Mesendoderm (in vitro differentiated cells): ENCODE data around the gene CEBPA.

Experiments used
- DNase-seq: peaks from one replicate; pipeline ENCODE4 v3.0.0; 2013
- H2AK5ac ChIP-seq: 2 replicates; pipeline ENCODE4 v1.6.1; 2013; ENCODE audit warnings: low read length, inconsistent platforms
- H2BK120ac ChIP-seq: 2 replicates; pipeline ENCODE4 v1.6.1; 2013; ENCODE audit warnings: low read depth, mild to moderate bottlenecking, low read length, moderate library complexity, mixed read lengths
- H2BK15ac ChIP-seq: replicated peaks from 2 replicates; pipeline ENCODE4 v1.6.1; 2013; ENCODE audit warnings: low read depth, mild to moderate bottlenecking, moderate library complexity
- H2BK5ac ChIP-seq: 2 replicates; pipeline ENCODE4 v1.6.1; 2013; ENCODE audit warnings: low read length, inconsistent platforms
- H3K18ac ChIP-seq: 2 replicates; pipeline ENCODE4 v1.6.1; 2013; ENCODE audit warnings: mild to moderate bottlenecking, low read length, mixed read lengths
- H3K23ac ChIP-seq: one replicate; pipeline ENCODE4 v1.6.1; 2013; ENCODE audit warnings: low read length
- H3K27ac ChIP-seq: 2 replicates; pipeline ENCODE4 v1.5.1; 2013; ENCODE audit warnings: low read depth, mild to moderate bottlenecking, inconsistent platforms, low read length, moderate library complexity
- H3K27me3 ChIP-seq: 2 replicates; pipeline ENCODE4 v1.6.1; 2013; ENCODE audit warnings: low read length, control low read depth, mild to moderate bottlenecking, inconsistent platforms; ENCODE audit not compliant: insufficient read depth, poor library complexity
- H3K36me3 ChIP-seq: 2 replicates; pipeline ENCODE4 v1.6.1; 2013; ENCODE audit warnings: low read length, inconsistent platforms; ENCODE audit not compliant: control insufficient read depth, insufficient read depth
- H3K4ac ChIP-seq: one replicate; pipeline ENCODE4 v1.6.1; 2013; ENCODE audit warnings: low read depth, mild to moderate bottlenecking, low read length, moderate library complexity
- H3K4me1 ChIP-seq: 2 replicates; pipeline ENCODE4 v1.6.1; 2013; ENCODE audit warnings: low read depth, low read length, inconsistent platforms; ENCODE audit not compliant: control insufficient read depth
- H3K4me2 ChIP-seq: 2 replicates; pipeline ENCODE4 v1.6.1; 2013; ENCODE audit warnings: low read length
- H3K4me3 ChIP-seq: 2 replicates; pipeline ENCODE4 v1.5.1; 2013; ENCODE audit warnings: mild to moderate bottlenecking, low read length
- H3K56ac ChIP-seq: one replicate; pipeline ENCODE4 v1.6.1; 2013; ENCODE audit warnings: low read length
- H3K79me1 ChIP-seq: 2 replicates; pipeline ENCODE4 v1.6.1; 2013; ENCODE audit warnings: low read length, inconsistent platforms
- H3K79me2 ChIP-seq: 2 replicates; pipeline ENCODE4 v1.6.1; 2013; ENCODE audit warnings: mild to moderate bottlenecking, low read length; ENCODE audit not compliant: control insufficient read depth, insufficient read depth
- H3K9ac ChIP-seq: 2 replicates; pipeline ENCODE4 v1.6.1; 2013; ENCODE audit warnings: low read length, inconsistent platforms
- H4K5ac ChIP-seq: one replicate; pipeline ENCODE4 v1.6.1; 2013; ENCODE audit warnings: low read length
- H4K8ac ChIP-seq: one replicate; pipeline ENCODE4 v1.6.1; 2013; ENCODE audit warnings: low read depth, mild to moderate bottlenecking, control low read depth, low read length, moderate library complexity
- WGBS: extraction: QIAGEN DNeasy Blood & Tissue Kit; methylation state at CpG from one replicate; pipeline ENCODE4 v1.1.7; 2013; ENCODE audit warnings: low lambda C conversion rate, missing lambda C conversion rate; ENCODE audit not compliant: insufficient coverage; ENCODE audit errors: extremely low coverage; 5-methylcytosine and 5-hydroxymethylcytosine counted together

CEBPA gene

DNA sequence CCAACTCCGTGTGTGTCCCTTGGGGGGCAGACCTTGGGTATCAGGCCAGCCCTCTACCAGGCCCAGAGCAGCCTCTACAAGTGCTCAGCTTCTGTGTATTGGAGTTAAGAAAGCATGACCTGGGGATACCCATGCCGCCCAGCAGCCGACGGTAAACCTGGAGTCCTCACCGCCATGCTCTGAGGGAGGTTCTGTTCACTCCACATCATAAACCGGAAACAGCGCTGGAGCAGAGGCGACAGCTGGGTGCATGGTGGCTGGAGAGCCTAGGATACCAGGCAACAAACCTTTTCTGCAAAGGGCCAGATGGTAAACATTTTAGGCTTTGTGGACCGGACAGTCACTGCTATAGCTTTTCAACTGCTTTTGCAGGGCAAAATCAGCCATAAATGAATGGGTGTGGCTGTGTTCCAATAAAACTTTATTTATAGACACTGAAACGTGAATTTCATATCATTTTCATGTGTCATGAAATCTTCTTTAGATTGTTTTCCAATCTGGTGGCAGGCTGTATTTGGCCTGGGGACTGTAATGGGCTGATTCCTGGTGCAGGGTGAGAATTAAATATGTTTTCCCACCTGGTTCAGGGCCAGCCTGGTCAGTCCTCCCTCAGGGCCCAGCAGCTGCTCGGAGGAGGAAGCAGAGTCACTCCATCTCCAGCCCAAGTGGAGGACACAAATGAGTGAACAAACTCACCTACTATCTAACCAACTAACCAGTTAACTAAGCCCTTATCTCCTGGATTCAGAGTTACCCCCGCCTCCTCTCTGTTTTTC, 30.9 kb downstream of the CEBPA start:
- Histone ChIP-seq H3K27me3 (no peaks in the 10 kb centered on the region), H2BK120ac (no peak overlapping the region), H2BK15ac (no peak overlapping the region), H3K4me2 (no peak overlapping the region), H3K23ac (no peak overlapping the region), H3K4me1 (no peaks in the 10 kb centered on the region), H3K56ac (no peak overlapping the region), H3K79me2 (no peaks in the 10 kb centered on the region), H2AK5ac (no peak overlapping the region), H4K8ac (no peak overlapping the region), H4K5ac (no peak overlapping the region), H3K36me3 (no peaks in the 10 kb centered on the region), H3K4me3 (no peak overlapping the region), H2BK5ac (no peak overlapping the region), H3K27ac (no peak overlapping the region), H3K4ac (no peak overlapping the region), H3K18ac (no peak overlapping the region), H3K79me1 (no peaks in the 10 kb centered on the region), H3K9ac (no peak overlapping the region)
- DNase-seq: no peak
- no CpG with 5 or more reads among the region's 12 CpGs for WGBS

DNA sequence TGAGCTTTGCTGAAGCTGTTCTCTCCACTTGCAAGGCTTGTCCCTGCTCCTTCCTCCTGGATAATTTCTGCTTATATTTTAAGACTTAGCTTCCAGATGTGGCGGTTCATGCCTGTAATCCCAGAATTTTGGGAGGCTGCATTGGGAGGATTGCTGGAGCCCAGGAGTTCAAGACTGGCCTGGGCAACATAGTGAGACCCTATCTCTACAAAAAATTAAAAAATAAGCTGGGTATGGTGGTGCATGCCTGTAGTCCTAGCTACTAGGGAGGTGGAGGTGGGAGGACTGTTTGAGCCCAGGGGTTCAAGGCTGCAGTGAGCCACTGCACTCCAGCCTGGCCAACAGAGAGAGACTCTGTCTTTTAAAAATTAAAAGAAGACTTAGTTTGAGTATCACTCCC, 31.6 kb downstream of the CEBPA start:
- no peak overlapping the region for H3K4me3 ChIP-seq
- no peak overlapping the region for H3K27ac ChIP-seq
- no peak overlapping the region for H4K5ac ChIP-seq
- WGBS: no CpG with 5 or more reads among the region's 1 CpG
- H3K4ac ChIP-seq: no peak overlapping the region
- no peak overlapping the region for H2AK5ac ChIP-seq
- H3K56ac ChIP-seq: no peak overlapping the region
- H3K27me3 ChIP-seq: no peaks in the 10 kb centered on the region
- H2BK120ac ChIP-seq: no peak overlapping the region
- no peak overlapping the region for H2BK5ac ChIP-seq
- H2BK15ac ChIP-seq: no peak overlapping the region
- H3K36me3 ChIP-seq: no peaks in the 10 kb centered on the region
- DNase-seq: no peak
- H4K8ac ChIP-seq: no peak overlapping the region
- H3K18ac ChIP-seq: no peak overlapping the region
- no peak overlapping the region for H3K9ac ChIP-seq
- H3K79me2 ChIP-seq: no peaks in the 10 kb centered on the region
- no peak overlapping the region for H3K4me2 ChIP-seq
- H3K4me1 ChIP-seq: no peaks in the 10 kb centered on the region
- no peaks in the 10 kb centered on the region for H3K79me1 ChIP-seq
- H3K23ac ChIP-seq: no peak overlapping the region

DNA sequence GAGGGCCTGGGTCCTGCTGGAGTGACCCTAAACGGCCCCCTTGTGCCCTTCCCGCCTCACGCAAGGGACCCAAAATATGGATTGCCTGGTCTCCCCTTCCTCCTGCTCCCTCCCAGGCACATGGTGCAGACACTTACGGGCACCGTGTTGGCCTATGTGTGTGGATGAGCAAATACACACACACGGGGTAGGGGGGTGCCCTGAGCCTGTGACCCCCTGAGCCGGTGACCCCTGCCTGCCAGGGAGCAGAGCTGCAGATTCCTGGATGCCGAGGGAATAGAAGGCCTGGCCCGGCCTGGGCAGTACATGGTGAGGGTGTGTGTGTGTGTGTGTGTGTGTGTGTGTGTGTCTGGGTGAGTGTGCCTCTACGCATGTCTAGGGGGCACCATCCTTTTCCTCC, 33.3 kb downstream of the CEBPA start:
- no peaks in the 10 kb centered on the region for H3K27me3 ChIP-seq
- H2BK5ac ChIP-seq: no peak overlapping the region
- H2BK15ac ChIP-seq: no peak overlapping the region
- no peak overlapping the region for H3K27ac ChIP-seq
- no peaks in the 10 kb centered on the region for H3K4me1 ChIP-seq
- no peak overlapping the region for H2AK5ac ChIP-seq
- no peak overlapping the region for H4K5ac ChIP-seq
- H3K56ac ChIP-seq: no peak overlapping the region
- DNase-seq: no peak
- H3K4ac ChIP-seq: no peak overlapping the region
- H3K79me2 ChIP-seq: no peaks in the 10 kb centered on the region
- H3K23ac ChIP-seq: no peak overlapping the region
- no peak overlapping the region for H3K18ac ChIP-seq
- no peak overlapping the region for H4K8ac ChIP-seq
- H2BK120ac ChIP-seq: no peak overlapping the region
- H3K4me3 ChIP-seq: no peak overlapping the region
- no CpG with 5 or more reads among the region's 10 CpGs for WGBS
- no peak overlapping the region for H3K9ac ChIP-seq
- H3K4me2 ChIP-seq: no peak overlapping the region
- H3K36me3 ChIP-seq: no peaks in the 10 kb centered on the region
- no peaks in the 10 kb centered on the region for H3K79me1 ChIP-seq

DNA sequence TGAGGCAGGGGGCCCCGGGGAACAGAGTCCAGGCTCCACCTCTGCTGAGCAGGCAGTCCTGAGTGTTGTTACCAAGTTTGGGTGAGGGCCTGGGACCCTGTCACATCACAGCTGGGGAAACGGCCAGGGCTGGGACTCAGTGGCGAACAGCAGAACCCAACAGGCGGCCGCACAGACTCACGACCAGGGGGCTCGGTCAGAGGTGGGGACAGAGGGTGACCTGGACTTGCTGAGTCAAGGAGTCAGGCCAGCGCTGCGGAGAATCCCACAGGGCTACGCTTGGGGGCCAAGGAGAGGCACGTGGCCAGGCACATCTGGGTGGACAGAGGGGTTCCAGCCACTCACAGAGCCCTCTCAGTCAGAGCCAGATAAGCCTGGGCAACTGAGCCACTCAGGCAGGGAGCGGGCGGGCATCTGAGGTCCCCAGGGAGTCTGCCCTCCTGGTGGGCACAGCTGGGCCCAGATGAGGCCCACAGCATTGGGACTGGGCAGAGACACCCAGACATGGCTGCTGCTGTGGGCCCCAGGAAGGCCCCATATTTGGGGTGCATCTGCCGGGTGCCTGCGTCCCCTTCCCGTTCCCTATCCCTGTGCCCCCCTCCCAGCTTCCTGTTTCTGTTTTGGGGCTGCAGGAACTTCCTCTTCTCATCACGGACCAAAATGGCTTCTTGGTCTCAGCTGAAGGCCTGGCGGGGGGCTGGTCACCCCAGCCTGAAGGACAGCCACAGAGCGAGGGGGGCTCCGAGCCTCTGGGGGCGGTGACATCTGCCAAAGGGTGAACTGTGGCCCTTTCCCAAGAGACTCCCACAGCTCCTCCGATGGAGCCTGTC, 34.0 kb downstream of the CEBPA start:
- no peak overlapping the region for H3K18ac ChIP-seq
- WGBS: no CpG with 5 or more reads among the region's 22 CpGs
- H3K4me3 ChIP-seq: no peak overlapping the region
- no peak overlapping the region for H3K23ac ChIP-seq
- H3K4ac ChIP-seq: no peak overlapping the region
- no peak for DNase-seq
- no peaks in the 10 kb centered on the region for H3K79me2 ChIP-seq
- no peak overlapping the region for H3K9ac ChIP-seq
- H2BK15ac ChIP-seq: no peak overlapping the region
- H3K27me3 ChIP-seq: no peaks in the 10 kb centered on the region
- no peaks in the 10 kb centered on the region for H3K4me1 ChIP-seq
- H4K5ac ChIP-seq: no peak overlapping the region
- H2BK120ac ChIP-seq: no peak overlapping the region
- H2AK5ac ChIP-seq: no peak overlapping the region
- no peaks in the 10 kb centered on the region for H3K36me3 ChIP-seq
- H3K27ac ChIP-seq: no peak overlapping the region
- no peak overlapping the region for H3K56ac ChIP-seq
- no peak overlapping the region for H2BK5ac ChIP-seq
- H4K8ac ChIP-seq: no peak overlapping the region
- no peaks in the 10 kb centered on the region for H3K79me1 ChIP-seq
- H3K4me2 ChIP-seq: no peak overlapping the region

DNA sequence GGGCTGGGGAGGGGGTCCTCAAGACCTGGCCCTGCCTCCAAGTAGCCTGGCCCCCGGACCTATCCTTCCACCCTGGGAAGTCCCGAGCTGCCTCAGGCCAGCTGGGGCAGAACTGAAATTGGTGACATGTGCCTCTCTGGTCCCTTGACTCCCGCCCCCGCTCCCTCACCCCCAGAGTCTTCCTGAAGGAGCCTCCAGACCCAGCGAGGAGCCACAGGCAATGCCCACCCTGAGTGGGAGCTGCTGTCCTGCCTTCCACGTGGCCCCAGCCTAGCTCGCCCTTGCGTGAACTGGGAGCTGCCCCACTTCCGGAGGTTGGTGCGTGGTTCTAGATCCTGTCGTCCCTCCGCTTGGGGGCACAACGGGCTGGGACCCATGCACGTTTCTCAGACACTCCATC, 34.6 kb downstream of the CEBPA start:
- no peak overlapping the region for H2BK120ac ChIP-seq
- no peak overlapping the region for H4K8ac ChIP-seq
- no peak for DNase-seq
- H3K4me1 ChIP-seq: no peaks in the 10 kb centered on the region
- no peaks in the 10 kb centered on the region for H3K27me3 ChIP-seq
- H3K56ac ChIP-seq: no peak overlapping the region
- no peak overlapping the region for H3K23ac ChIP-seq
- WGBS: no CpG with 5 or more reads among the region's 14 CpGs
- no peak overlapping the region for H3K4me2 ChIP-seq
- no peak overlapping the region for H2AK5ac ChIP-seq
- H3K79me1 ChIP-seq: no peaks in the 10 kb centered on the region
- no peak overlapping the region for H2BK15ac ChIP-seq
- H2BK5ac ChIP-seq: no peak overlapping the region
- no peaks in the 10 kb centered on the region for H3K36me3 ChIP-seq
- no peak overlapping the region for H4K5ac ChIP-seq
- H3K79me2 ChIP-seq: no peaks in the 10 kb centered on the region
- H3K18ac ChIP-seq: no peak overlapping the region
- no peak overlapping the region for H3K27ac ChIP-seq
- no peak overlapping the region for H3K4ac ChIP-seq
- no peak overlapping the region for H3K9ac ChIP-seq
- H3K4me3 ChIP-seq: no peak overlapping the region
